ENCODE results near the gene CKM. TPM values are rescaled to one million over a fixed set of nuclear protein-coding genes. Genes with fewer than 3 reads are reported as not detected.

Gene CKM
- total RNA-seq, 2 donors from 2014 or later, result 0.29 TPM; not detected in 1

DNA sequence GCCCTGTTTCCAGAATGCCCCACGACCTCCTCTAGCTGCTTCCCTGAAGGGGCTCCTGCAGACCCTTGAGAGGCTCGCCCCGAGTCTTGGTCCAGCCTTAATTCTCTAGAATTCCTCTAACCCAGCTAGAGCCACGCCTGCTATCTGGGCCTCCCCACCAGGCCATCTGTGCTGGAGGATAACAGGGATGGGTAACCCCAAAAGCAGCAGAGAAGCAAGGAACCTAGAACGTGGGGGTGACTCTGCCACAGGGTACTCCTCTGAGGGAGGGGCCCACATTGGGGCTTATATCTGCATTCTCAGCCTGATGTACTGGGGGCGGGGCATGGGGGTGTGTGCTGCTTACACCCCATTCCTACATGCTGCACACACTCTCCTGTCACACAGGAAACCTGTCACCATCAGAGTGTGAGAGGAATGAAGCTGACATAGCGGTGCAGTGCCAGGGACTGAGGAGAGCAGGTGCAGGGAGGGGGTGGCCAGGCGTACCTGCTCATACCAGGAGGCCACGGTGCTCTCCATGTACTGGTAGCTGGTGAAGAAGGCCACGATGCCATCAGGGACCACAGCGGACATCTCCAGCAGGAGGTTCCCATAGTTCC lies 31.7 kb upstream of the CKM start:
- H3K4me1 Mint-ChIP-seq (ENCODE audit: low read depth in 2 of 2), result peaks cover 0 to 3% of the 10 kb centered on the region in 2 donors
- no peaks in the 10 kb centered on the region for H3K9me3 Mint-ChIP-seq
- no peak overlapping the region for H3K27ac Mint-ChIP-seq
- no peaks in the 10 kb centered on the region for H3K27me3 Mint-ChIP-seq
- H3K36me3 Mint-ChIP-seq, result no peaks in the 10 kb centered on the region
- DNase-seq (ENCODE audit: low spot score) (no peak), ATAC-seq (no peak)
- no peak overlapping the region for H3K4me3 Mint-ChIP-seq

DNA sequence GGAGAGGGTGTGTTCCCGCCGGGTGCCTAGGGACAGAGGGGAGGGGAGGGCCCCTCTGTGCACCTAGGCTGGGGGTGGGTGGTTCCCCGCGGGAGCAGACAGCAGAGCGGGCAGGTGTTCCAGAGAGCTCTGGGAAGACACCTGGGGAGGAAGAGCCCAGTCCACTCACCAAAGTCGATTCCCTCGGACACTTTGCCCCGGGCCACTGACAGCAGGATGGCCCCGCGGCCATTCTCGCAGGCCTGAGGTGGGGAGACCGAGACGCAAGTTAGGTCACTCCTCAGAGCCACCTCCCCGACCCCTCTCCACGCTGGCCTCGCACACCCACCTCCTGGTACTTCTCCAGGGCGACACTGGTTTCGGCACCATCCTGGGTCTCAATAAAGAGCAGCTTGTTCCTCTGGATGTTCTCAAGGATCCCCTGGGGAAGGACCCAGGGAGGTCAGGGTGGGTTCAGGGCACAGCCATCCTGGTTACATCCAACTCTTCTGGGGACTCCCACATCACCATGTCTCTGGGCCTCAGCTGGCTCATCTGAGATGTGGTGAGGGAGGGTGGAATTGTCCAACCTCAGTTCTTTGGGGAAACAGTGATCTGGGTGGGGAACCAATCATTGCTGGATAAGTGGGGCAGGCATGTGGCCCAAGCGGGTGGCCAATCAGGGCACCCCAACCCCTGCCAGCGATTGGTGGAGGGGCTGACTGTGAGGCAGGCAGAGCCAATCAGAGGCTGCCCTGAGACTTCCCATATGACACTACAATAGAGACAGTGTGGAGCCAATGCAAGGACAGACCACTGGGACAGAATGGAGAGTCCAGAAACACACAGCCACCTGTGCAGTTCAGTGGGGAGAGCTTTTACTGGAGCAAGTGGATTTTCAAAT lies 30.5 kb upstream of the CKM start:
- Mint-ChIP-seq H3K4me3 (no peak overlapping the region), H3K4me1 (ENCODE audit: low read depth in 2 of 2) (peaks cover 0 to 3% of the 10 kb centered on the region in 2 donors), H3K27me3 (no peaks in the 10 kb centered on the region), H3K36me3 (no peaks in the 10 kb centered on the region), H3K27ac (no peak overlapping the region), H3K9me3 (no peaks in the 10 kb centered on the region)
- ATAC-seq (no peak), DNase-seq (ENCODE audit: low spot score) (no peak)

DNA sequence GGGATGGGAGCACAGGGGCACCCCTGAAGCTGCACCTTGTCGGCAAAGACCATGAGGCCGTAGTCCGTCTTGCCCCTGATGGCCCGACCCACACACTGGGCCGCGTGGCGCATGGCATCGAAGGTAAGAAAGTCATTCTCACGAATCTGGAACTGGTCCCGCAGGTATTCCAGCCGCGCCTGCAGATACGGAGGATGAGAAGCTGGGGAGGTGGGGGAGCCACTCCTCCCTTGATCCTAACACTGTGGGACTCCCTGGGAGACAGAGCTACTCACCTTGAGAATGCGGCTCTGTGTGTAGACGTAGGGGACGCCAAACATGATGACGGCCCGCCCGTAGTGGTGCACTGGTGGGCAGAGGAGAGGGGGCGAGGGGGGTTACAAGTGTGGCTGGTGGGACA lies 29.8 kb upstream of the CKM start:
- no peak overlapping the region for H3K4me3 Mint-ChIP-seq
- no peaks in the 10 kb centered on the region for H3K9me3 Mint-ChIP-seq
- H3K4me1 Mint-ChIP-seq (ENCODE audit: low read depth in 2 of 2), result peaks cover 0 to 3% of the 10 kb centered on the region in 2 donors
- DNase-seq (ENCODE audit: low spot score), result no peak
- no peak overlapping the region for H3K27ac Mint-ChIP-seq
- H3K27me3 Mint-ChIP-seq, result no peaks in the 10 kb centered on the region
- H3K36me3 Mint-ChIP-seq, result no peaks in the 10 kb centered on the region
- no peak for ATAC-seq

DNA sequence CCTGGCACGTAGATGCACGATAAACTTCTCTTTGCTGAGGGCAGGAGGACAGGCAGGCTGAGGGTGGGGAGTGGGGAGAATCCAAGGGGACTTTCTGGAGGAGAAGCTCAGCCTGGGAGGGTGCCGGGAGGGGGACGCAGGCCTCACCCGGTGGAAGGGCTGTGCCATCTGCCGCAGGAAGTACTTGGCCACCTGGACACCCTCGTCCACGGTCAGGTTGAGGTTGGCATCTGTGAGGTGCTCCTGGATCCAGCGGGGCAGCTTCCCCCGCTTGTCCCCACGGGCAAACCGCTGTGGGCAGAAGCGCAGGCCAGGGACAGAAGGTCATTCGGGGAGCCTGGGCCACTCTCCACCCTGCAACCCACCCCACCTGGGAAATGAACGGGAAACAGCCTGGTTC lies 29.4 kb upstream of the CKM start:
- no peak for DNase-seq (ENCODE audit: low spot score)
- peaks cover 0 to 3% of the 10 kb centered on the region in 2 donors for H3K4me1 Mint-ChIP-seq (ENCODE audit: low read depth in 2 of 2)
- no peaks in the 10 kb centered on the region for H3K36me3 Mint-ChIP-seq
- no peaks in the 10 kb centered on the region for H3K27me3 Mint-ChIP-seq
- no peak overlapping the region for H3K4me3 Mint-ChIP-seq
- no peaks in the 10 kb centered on the region for H3K9me3 Mint-ChIP-seq
- no peak for ATAC-seq
- no peak overlapping the region for H3K27ac Mint-ChIP-seq

DNA sequence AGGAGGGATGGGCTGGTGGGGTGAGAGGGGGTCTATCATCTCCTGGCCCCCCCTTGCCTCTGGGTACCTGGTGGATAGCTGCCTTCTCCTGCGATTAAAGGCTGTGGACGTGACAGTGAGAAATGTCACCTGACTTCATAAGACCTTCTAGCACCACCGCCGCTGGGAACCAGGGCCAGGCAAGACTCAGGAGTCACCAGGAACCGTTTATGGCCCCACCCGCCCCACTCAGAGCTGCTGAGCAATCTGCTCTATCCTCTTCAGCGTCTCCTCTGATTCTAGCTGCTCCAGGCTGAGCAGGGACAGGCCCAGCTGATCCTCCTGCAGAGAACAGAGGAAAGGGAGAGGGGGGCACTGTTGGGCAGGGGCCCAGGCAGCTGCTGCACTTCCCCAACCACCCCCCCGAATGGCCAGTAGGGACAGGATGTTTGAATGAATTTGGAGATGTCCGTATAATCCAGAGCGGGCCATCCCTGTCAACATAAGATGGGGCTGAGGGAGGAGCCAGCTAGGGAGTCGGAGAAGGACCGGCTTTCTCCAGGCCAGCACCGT lies 28.8 kb upstream of the CKM start:
- ATAC-seq, result no peak
- Mint-ChIP-seq H3K9me3 (no peaks in the 10 kb centered on the region), H3K27me3 (no peaks in the 10 kb centered on the region), H3K4me1 (ENCODE audit: low read depth in 2 of 2) (peaks cover 0 to 3% of the 10 kb centered on the region in 2 donors), H3K27ac (no peak overlapping the region), H3K4me3 (no peak overlapping the region), H3K36me3 (no peaks in the 10 kb centered on the region)
- no peak for DNase-seq (ENCODE audit: low spot score)

DNA sequence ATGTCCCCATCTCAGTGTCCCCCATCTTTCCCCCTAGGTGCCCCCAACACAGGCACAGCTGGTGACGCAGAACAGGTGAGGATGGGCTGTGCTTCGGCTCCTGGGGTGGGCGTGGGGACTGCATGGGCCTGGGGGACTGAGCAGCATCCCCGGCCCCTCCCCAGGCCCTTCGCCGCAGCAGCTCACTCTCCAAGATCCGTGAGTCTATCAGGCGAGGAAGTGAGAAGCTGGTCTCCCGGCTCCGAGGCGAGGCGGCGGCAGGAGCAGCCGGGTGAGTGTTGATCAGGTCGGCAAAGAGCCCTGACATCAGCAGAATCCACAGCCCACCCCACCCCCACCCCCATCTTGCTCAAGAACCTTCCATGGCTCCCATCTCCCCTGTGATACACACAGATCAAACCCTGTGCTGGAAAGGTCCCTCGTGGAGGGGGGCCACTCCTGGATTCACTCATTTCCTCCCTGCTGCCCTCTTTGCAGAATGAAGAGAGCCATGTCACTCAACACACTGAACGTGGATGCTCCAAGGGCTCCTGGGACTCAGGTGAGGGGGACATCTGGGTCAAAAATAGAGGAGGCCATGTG lies 27.9 kb upstream of the CKM start:
- peaks cover 0 to 3% of the 10 kb centered on the region in 2 donors for H3K4me1 Mint-ChIP-seq (ENCODE audit: low read depth in 2 of 2)
- no peak overlapping the region for H3K4me3 Mint-ChIP-seq
- H3K27ac Mint-ChIP-seq, result no peak overlapping the region
- peaks cover 0 to 3% of the 10 kb centered on the region in 2 donors for H3K27me3 Mint-ChIP-seq
- H3K9me3 Mint-ChIP-seq, result no peaks in the 10 kb centered on the region
- no peaks in the 10 kb centered on the region for H3K36me3 Mint-ChIP-seq
- DNase-seq (ENCODE audit: low spot score), result no peak
- ATAC-seq, result no peak

DNA sequence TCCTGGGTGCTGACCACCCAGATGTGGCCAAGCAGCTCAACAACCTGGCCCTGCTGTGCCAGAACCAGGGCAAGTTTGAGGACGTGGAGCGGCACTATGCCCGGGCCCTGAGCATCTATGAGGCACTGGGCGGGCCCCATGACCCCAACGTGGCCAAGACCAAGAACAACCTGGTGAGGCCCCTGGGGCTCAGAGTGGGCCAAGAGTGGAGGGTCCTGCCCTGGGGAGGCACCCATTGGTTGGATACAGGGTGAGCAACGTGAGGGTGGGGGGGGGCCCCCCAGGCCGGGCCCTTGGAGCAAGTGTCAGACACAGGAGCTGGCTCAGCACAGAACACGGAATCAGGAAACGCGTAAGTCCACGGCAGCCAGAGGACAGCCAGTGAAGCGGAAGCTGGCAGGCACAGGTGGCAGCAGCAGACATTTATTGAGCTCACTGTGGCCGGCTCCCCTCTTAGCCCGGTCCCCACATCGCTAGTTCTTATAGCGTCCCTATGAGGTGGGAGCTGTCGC lies 26.8 kb upstream of the CKM start:
- no peak for DNase-seq (ENCODE audit: low spot score)
- no peak for ATAC-seq
- H3K27ac Mint-ChIP-seq, result no peak overlapping the region
- H3K27me3 Mint-ChIP-seq, result peaks cover 0 to 6% of the 10 kb centered on the region in 2 donors
- H3K9me3 Mint-ChIP-seq, result no peaks in the 10 kb centered on the region
- H3K4me1 Mint-ChIP-seq (ENCODE audit: low read depth in 2 of 2), result peaks cover 0 to 3% of the 10 kb centered on the region in 2 donors
- H3K4me3 Mint-ChIP-seq, result no peak overlapping the region
- no peaks in the 10 kb centered on the region for H3K36me3 Mint-ChIP-seq

DNA sequence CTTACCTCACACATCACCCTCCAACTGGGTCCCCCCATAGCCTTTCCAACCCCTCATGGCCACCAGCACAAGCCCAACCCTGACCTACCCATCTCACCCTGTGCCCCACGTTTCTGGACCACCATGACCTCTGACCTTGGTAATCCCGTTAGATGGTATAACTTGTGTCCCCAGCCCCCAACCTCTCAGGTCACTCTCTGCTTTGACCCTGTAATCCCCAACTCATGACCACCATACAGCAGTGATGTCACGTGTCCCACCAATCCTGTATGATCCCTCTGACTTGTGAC lies 26.4 kb upstream of the CKM start:
- no peak for ATAC-seq
- H3K27ac Mint-ChIP-seq, result no peak overlapping the region

DNA sequence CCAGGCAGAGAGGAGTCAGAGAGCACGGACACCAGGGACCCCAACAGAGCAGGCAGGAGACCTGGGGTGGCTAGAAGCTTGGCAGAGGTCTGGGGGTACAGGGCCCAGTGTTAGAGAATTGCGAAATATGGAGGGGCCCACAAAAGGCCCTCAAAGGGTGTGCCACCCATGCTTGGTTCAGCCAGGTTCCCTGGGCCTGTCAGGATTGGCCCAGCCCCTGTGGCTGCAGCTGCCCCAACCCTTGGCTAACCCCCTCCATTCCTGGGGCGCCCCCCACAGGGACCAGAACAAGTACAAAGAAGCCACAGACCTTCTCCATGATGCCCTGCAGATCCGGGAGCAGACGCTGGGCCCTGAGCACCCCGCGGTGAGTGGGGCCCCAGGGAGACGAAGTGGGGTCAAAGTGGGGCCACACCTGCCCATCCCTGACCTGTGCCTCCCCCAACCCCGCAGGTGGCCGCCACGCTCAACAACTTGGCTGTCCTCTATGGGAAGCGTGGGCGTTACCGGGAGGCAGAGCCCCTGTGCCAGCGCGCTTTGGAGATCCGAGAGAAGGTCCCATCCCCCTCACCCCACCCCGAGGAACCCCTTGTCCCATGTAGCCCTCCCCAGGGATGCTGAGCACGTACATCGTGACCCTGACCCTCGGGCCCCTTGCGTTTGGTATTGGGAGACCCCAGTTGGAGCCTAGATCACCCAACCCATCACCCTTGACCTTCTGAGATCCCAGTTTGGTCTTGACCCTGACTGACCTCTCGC lies 25.9 kb upstream of the CKM start:
- DNase-seq (ENCODE audit: low spot score), result no peak
- Mint-ChIP-seq H3K36me3 (no peaks in the 10 kb centered on the region), H3K27ac (no peak overlapping the region), H3K9me3 (no peaks in the 10 kb centered on the region), H3K27me3 (peaks cover 0 to 6% of the 10 kb centered on the region in 2 donors), H3K4me3 (no peak overlapping the region), H3K4me1 (ENCODE audit: low read depth in 2 of 2) (peaks cover 0 to 3% of the 10 kb centered on the region in 2 donors)
- ATAC-seq, result no peak

More for the DNA sequence above, 26.4 kb upstream of the CKM start:
- H3K4me1 Mint-ChIP-seq (ENCODE audit: low read depth in 2 of 2), result peaks cover 0 to 3% of the 10 kb centered on the region in 2 donors
- DNase-seq (ENCODE audit: low spot score), result no peak
- H3K9me3 Mint-ChIP-seq, result no peaks in the 10 kb centered on the region
- H3K4me3 Mint-ChIP-seq, result no peak overlapping the region
- no peaks in the 10 kb centered on the region for H3K36me3 Mint-ChIP-seq
- H3K27me3 Mint-ChIP-seq, result peaks cover 0 to 6% of the 10 kb centered on the region in 2 donors

DNA sequence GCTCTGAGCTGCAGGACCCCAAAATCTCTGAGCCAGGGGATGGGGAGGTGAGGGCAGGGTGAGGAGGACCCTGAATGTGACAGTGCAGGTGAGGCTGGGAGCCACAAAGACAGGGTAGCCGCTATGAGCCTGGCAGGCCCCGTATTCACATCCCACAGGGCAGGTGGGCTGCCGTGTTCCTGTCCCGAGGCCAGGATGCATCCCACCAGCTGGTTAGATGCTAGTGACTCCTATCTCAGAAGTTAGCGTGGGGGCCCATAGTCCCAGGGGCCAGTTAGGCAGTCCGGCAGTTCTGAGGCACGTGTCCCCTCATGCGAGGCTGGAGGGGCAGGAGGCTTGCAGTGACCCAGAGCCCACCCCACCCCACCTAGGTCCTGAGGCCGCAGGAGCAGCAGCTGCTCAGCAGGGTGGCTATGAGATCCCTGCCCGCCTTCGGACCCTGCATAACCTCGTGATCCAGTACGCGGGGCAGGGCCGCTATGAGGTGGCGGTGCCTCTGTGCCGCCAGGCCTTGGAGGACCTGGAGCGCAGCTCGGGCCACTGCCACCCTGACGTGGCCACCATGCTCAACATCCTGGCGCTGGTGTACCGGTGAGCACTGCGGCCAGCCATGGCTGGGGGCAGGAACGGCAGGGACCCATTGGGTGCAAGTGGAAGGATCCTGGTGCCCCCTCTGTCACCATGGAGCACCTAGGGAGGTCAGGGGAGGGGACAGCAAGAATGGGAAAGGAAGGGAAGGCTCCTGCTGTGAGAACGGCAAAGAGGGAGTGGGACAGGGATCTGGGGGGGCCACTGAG lies 25.1 kb upstream of the CKM start:
- H3K27ac Mint-ChIP-seq, result no peak overlapping the region
- DNase-seq (ENCODE audit: low spot score) (no peak), ATAC-seq (no peak)
- H3K9me3 Mint-ChIP-seq, result no peaks in the 10 kb centered on the region
- no peaks in the 10 kb centered on the region for H3K4me1 Mint-ChIP-seq (ENCODE audit: low read depth in 2 of 2)
- no peak overlapping the region for H3K4me3 Mint-ChIP-seq
- H3K27me3 Mint-ChIP-seq, result peaks cover 0 to 6% of the 10 kb centered on the region in 2 donors
- H3K36me3 Mint-ChIP-seq, result no peaks in the 10 kb centered on the region

DNA sequence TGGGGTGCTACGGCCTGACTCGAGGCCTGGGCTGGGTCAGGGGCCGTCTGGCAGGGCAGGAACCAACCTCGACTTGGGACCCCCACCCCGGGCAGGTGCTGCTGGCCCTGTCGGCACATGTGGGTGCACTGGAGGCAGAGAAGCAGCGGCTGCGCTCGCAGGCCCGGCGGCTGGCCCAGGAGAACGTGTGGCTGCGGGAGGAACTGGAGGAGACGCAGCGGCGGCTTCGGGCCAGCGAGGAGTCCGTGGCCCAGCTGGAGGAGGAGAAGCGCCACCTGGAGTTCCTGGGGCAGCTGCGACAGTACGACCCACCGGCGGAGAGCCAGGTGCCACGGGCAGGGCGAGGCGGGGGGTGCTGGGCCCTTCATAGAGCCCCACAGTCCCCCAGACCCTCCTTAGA lies 23.8 kb upstream of the CKM start:
- H3K36me3 Mint-ChIP-seq, result no peaks in the 10 kb centered on the region
- ATAC-seq, result no peak
- DNase-seq (ENCODE audit: low spot score), result no peak
- H3K4me1 Mint-ChIP-seq (ENCODE audit: low read depth in 2 of 2), result no peaks in the 10 kb centered on the region
- H3K27me3 Mint-ChIP-seq, result peaks cover 0 to 6% of the 10 kb centered on the region in 2 donors
- no peak overlapping the region for H3K27ac Mint-ChIP-seq
- H3K4me3 Mint-ChIP-seq, result no peak overlapping the region
- no peaks in the 10 kb centered on the region for H3K9me3 Mint-ChIP-seq

DNA sequence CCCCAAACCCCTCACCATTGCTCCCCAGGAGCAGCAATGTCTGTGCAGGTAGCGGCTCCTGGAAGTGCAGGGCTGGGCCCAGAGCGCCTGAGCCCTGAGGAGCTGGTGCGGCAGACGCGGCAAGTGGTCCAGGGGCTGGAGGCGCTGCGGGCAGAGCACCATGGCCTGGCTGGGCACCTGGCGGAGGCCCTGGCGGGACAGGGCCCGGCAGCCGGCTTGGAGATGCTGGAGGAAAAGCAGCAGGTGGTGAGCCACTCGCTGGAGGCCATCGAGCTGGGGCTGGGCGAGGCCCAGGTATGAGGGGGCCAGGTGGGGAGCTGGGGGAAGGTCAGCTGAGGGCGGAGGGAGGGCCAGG lies 22.8 kb upstream of the CKM start:
- no peak overlapping the region for H3K4me3 Mint-ChIP-seq
- H3K9me3 Mint-ChIP-seq, result no peaks in the 10 kb centered on the region
- no peaks in the 10 kb centered on the region for H3K36me3 Mint-ChIP-seq
- H3K27me3 Mint-ChIP-seq, result peaks cover 0 to 6% of the 10 kb centered on the region in 2 donors
- ATAC-seq (no peak), DNase-seq (ENCODE audit: low spot score) (no peak)
- no peak overlapping the region for H3K27ac Mint-ChIP-seq
- no peaks in the 10 kb centered on the region for H3K4me1 Mint-ChIP-seq (ENCODE audit: low read depth in 2 of 2)

Data from natural killer cell treated with Interleukin-12 subunit alpha and Interleukin-12 subunit beta and Interleukin-15 and Interleukin-18, amount 100 ng/mL, for 72 hours (primary cell).